Ureter (tissue), 1 donor: Measurements from ENCODE around the gene GALK1. TPM values are rescaled to one million over a fixed set of nuclear protein-coding genes. Genes with fewer than 3 reads are reported as not detected.
A peak's percentile ranks its signal among the peaks of the same experiment; 100 is the strongest.

Source experiments
- DNase-seq: peaks from one replicate; pipeline ENCODE4 v3.0.0-alpha.2; 2020; ENCODE audit warnings: low spot score
- total RNA-seq: library from RNA; stranded (reverse); gene quantifications from one replicate; pipeline ENCODE4 v1.2.4, GENCODE V29; 2023
- donor health status: DM: yes; HTN: yes; CAD: no.

The GALK1 gene
- total RNA-seq, 1 donor from 2014 or later, result 24.2 TPM

GRCh38 chr17:75783803-75784472 lies 18.9 kb upstream of the GALK1 start:
- DNase-seq, result peak; percentile 60

GRCh38 chr17:75783069-75783783 lies 18.2 kb upstream of the GALK1 start:
- no peak for DNase-seq

- DNase-seq, result no peak
These were observed 15.2 kb upstream of the GALK1 start for GRCh38 chr17:75779987-75780889.

- peak; percentile 98 for DNase-seq
These were observed 14.4 kb upstream of the GALK1 start for GRCh38 chr17:75779250-75779986.

- DNase-seq, result no peak
These were observed 13.9 kb upstream of the GALK1 start for GRCh38 chr17:75778861-75779249.

GRCh38 chr17:75778066-75778860 lies 13.3 kb upstream of the GALK1 start:
- peak; percentile 50 for DNase-seq

GRCh38 chr17:75777296-75777922 lies 12.4 kb upstream of the GALK1 start:
- no peak for DNase-seq

- peak; percentile 51 for DNase-seq
These were observed 11.6 kb upstream of the GALK1 start for GRCh38 chr17:75776386-75777295.

GRCh38 chr17:75774991-75775668 lies 10.1 kb upstream of the GALK1 start:
- no peak for DNase-seq

GRCh38 chr17:75774471-75774990 lies 9.5 kb upstream of the GALK1 start:
- no peak for DNase-seq

GRCh38 chr17:75773808-75774470 lies 8.9 kb upstream of the GALK1 start:
- DNase-seq, result no peak

GRCh38 chr17:75773121-75773807 lies 8.3 kb upstream of the GALK1 start:
- DNase-seq, result no peak

GRCh38 chr17:75771334-75772281 lies 6.6 kb upstream of the GALK1 start:
- DNase-seq, result no peak

GRCh38 chr17:75769536-75769935 lies 4.5 kb upstream of the GALK1 start:
- DNase-seq, result no peak

GRCh38 chr17:75767881-75768280 lies 2.9 kb upstream of the GALK1 start:
- DNase-seq, result no peak

GRCh38 chr17:75765981-75766380 lies 989 bp upstream of the GALK1 start:
- no peak for DNase-seq
